WTC11 (cell line): ENCODE data around the gene APBB1. TPM values are rescaled to one million over a fixed set of nuclear protein-coding genes. Genes with fewer than 3 reads are reported as not detected.

Experiments
- ATAC-seq: fragments of 200-7000 bp; cut with Tn5 transposase; 2 replicates; pipeline ENCODE4 v1.10.0; 2021; ENCODE audit warnings: mild to moderate bottlenecking, moderate library complexity
- CTCF ChIA-PET: fragments of 300-600 bp; sonication (Branson Sonifier 250); formaldehyde crosslinking; loops from one replicate; lab custom pipeline; 2021; ENCODE audit warnings: antibody characterized with exemption; lab: Charles Lee
- POLR2A ChIA-PET: fragments of 350-600 bp; sonication (Branson Sonifier 250); formaldehyde crosslinking; loops from one replicate; lab custom pipeline; 2021; ENCODE audit warnings: antibody characterized with exemption; lab: Charles Lee
- DNase-seq: peaks from one replicate; pipeline ENCODE4 v3.0.0; 2021; ENCODE audit warnings: low spot score
- H3K27ac Mint-ChIP-seq: 2 replicates; pipeline ENCODE4 v1.8.0; 2021; ENCODE audit warnings: mixed read lengths
- H3K27me3 Mint-ChIP-seq: 2 replicates; pipeline ENCODE4 v1.8.0; 2021; ENCODE audit warnings: low read depth, mild to moderate bottlenecking, moderate library complexity, mixed read lengths
- H3K36me3 Mint-ChIP-seq: 2 replicates; pipeline ENCODE4 v1.8.0; 2021; ENCODE audit warnings: mixed read lengths
- H3K4me1 Mint-ChIP-seq: 2 replicates; pipeline ENCODE4 v1.8.0; 2022; ENCODE audit warnings: mixed read lengths
- H3K4me3 Mint-ChIP-seq: 2 replicates; pipeline ENCODE4 v1.8.0; 2021; ENCODE audit warnings: mild to moderate bottlenecking, moderate library complexity, mixed read lengths
- H3K9me3 Mint-ChIP-seq: 2 replicates; pipeline ENCODE4 v1.8.0; 2021; ENCODE audit warnings: mixed read lengths
- ESRRA ChIP-seq: sonication (generic); formaldehyde crosslinking; IDR thresholded peaks from 2 replicates; pipeline ENCODE4 v1.8.1; 2022; ENCODE audit warnings: mild to moderate bottlenecking, missing genetic modification reagents, borderline replicate concordance
- ETV6 ChIP-seq: sonication (generic); formaldehyde crosslinking; IDR thresholded peaks from 2 replicates; pipeline ENCODE4 v1.8.1; 2022; ENCODE audit warnings: mild to moderate bottlenecking, missing genetic modification reagents
- JAZF1 ChIP-seq: fragments of 250-450 bp; sonication (Bioruptor Pico); IDR thresholded peaks from 2 replicates; pipeline ENCODE4 v1.9.0; 2021; ENCODE audit warnings: moderate library complexity, mild to moderate bottlenecking, inconsistent platforms
- MXD4 ChIP-seq: fragments of 250-450 bp; sonication (Bioruptor Pico); IDR thresholded peaks from 2 replicates; pipeline ENCODE4 v1.8.0; 2021; ENCODE audit warnings: mild to moderate bottlenecking, moderate library complexity, borderline replicate concordance
- NFATC4 ChIP-seq: fragments of 250-450 bp; sonication (Bioruptor Pico); IDR thresholded peaks from 2 replicates; pipeline ENCODE4 v1.9.0; 2021; ENCODE audit warnings: mild to moderate bottlenecking
- NR3C1 ChIP-seq: sonication (generic); formaldehyde crosslinking; conservative IDR thresholded peaks from 2 replicates; pipeline ENCODE4 v1.8.1; 2023; ENCODE audit warnings: low read depth, mild to moderate bottlenecking, missing genetic modification reagents
- RORB ChIP-seq: fragments of 250-450 bp; sonication (Bioruptor Pico); IDR thresholded peaks from 2 replicates; pipeline ENCODE4 v1.9.0; 2021; ENCODE audit warnings: mild to moderate bottlenecking
- SP1 ChIP-seq: sonication (generic); formaldehyde crosslinking; conservative IDR thresholded peaks from 2 replicates; pipeline ENCODE4 v1.8.1; 2022; ENCODE audit warnings: missing genetic modification reagents
- TCF7 ChIP-seq: sonication (generic); formaldehyde crosslinking; IDR thresholded peaks from 2 replicates; pipeline ENCODE4 v1.8.0; 2022; ENCODE audit warnings: mild to moderate bottlenecking, low read depth, missing genetic modification reagents, moderate library complexity
- TEAD4 ChIP-seq: sonication (generic); formaldehyde crosslinking; IDR thresholded peaks from 2 replicates; pipeline ENCODE4 v1.8.0; 2022; ENCODE audit warnings: mild to moderate bottlenecking, missing genetic modification reagents
- ZBTB21 ChIP-seq: sonication (generic); formaldehyde crosslinking; IDR thresholded peaks from 2 replicates; pipeline ENCODE4 v1.8.1; 2023; ENCODE audit warnings: mild to moderate bottlenecking, missing genetic modification reagents, borderline replicate concordance
- ZNF121 ChIP-seq: sonication (generic); formaldehyde crosslinking; IDR thresholded peaks from 2 replicates; pipeline ENCODE4 v1.8.0; 2023; ENCODE audit warnings: missing genetic modification reagents
- total RNA-seq: library from RNA; stranded (reverse); gene quantifications from 3 replicates; pipeline ENCODE4 v1.2.3, GENCODE V29; 2021
- TF ChIP-seq, protein P1 (sequence below): fragments of 250-450 bp; sonication (Bioruptor Pico); IDR thresholded peaks from 2 replicates; pipeline ENCODE4 v1.9.0; 2021; ENCODE audit warnings: mild to moderate bottlenecking, borderline replicate concordance
- TF ChIP-seq, protein P2 (sequence below): sonication (generic); formaldehyde crosslinking; IDR thresholded peaks from 2 replicates; pipeline ENCODE4 v1.8.0; 2023; ENCODE audit warnings: missing genetic modification reagents, mild to moderate bottlenecking, borderline replicate concordance
- TF ChIP-seq, protein P3 (sequence below): sonication (generic); formaldehyde crosslinking; IDR thresholded peaks from 2 replicates; pipeline ENCODE4 v1.8.1; 2023; ENCODE audit warnings: mild to moderate bottlenecking, moderate library complexity, missing genetic modification reagents
- TF ChIP-seq, protein P4 (sequence below): sonication (generic); formaldehyde crosslinking; IDR thresholded peaks from 2 replicates; pipeline ENCODE4 v1.8.1; 2023; ENCODE audit warnings: mild to moderate bottlenecking, missing genetic modification reagents

APBB1 gene
- total RNA-seq, 1 experiment from 2014 or later, result 32.1 TPM

DNA sequence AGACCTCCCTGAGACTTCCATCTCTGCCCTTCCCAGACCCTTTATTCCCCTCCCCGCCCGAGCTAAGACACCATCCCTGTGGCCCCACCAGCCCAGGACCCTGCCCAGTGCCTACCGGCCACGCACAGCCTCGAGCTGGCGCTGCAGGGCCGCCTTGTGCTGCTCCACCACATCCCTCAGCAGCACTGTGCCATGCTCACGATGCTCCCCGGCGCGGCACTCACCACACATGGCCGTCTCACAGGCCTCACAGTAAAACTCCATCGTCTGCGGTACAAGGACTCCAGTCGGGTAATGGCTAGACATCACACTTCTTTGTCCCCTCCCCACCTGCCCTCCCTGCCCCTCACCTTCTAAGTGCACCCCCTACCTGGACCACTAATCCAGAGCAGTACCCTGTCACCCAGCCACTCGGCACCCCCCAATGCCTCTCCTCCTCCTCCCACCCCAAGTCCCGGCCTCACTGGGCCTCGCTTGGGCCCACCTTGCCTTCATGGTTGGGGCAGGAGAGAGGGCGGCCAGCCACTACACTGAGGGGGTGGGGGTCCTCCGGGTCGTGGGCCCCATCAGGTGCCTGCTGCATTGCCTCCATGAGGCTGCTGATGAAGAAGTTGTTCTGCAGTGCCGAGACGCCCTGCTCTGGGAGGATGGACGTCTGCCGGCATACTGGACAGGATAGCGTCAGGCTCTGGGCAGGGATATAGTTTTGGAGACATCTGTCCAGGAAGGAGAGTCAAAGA, 38.9 kb upstream of the APBB1 start:
- Mint-ChIP-seq H3K4me1 (no peaks in the 10 kb centered on the region), H3K27ac (no peak overlapping the region)
- POLR2A ChIA-PET, result no interaction called here
- TF ChIP-seq, protein P1, sequence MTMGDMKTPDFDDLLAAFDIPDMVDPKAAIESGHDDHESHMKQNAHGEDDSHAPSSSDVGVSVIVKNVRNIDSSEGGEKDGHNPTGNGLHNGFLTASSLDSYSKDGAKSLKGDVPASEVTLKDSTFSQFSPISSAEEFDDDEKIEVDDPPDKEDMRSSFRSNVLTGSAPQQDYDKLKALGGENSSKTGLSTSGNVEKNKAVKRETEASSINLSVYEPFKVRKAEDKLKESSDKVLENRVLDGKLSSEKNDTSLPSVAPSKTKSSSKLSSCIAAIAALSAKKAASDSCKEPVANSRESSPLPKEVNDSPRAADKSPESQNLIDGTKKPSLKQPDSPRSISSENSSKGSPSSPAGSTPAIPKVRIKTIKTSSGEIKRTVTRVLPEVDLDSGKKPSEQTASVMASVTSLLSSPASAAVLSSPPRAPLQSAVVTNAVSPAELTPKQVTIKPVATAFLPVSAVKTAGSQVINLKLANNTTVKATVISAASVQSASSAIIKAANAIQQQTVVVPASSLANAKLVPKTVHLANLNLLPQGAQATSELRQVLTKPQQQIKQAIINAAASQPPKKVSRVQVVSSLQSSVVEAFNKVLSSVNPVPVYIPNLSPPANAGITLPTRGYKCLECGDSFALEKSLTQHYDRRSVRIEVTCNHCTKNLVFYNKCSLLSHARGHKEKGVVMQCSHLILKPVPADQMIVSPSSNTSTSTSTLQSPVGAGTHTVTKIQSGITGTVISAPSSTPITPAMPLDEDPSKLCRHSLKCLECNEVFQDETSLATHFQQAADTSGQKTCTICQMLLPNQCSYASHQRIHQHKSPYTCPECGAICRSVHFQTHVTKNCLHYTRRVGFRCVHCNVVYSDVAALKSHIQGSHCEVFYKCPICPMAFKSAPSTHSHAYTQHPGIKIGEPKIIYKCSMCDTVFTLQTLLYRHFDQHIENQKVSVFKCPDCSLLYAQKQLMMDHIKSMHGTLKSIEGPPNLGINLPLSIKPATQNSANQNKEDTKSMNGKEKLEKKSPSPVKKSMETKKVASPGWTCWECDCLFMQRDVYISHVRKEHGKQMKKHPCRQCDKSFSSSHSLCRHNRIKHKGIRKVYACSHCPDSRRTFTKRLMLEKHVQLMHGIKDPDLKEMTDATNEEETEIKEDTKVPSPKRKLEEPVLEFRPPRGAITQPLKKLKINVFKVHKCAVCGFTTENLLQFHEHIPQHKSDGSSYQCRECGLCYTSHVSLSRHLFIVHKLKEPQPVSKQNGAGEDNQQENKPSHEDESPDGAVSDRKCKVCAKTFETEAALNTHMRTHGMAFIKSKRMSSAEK, result no peak
- TF ChIP-seq, protein P2, sequence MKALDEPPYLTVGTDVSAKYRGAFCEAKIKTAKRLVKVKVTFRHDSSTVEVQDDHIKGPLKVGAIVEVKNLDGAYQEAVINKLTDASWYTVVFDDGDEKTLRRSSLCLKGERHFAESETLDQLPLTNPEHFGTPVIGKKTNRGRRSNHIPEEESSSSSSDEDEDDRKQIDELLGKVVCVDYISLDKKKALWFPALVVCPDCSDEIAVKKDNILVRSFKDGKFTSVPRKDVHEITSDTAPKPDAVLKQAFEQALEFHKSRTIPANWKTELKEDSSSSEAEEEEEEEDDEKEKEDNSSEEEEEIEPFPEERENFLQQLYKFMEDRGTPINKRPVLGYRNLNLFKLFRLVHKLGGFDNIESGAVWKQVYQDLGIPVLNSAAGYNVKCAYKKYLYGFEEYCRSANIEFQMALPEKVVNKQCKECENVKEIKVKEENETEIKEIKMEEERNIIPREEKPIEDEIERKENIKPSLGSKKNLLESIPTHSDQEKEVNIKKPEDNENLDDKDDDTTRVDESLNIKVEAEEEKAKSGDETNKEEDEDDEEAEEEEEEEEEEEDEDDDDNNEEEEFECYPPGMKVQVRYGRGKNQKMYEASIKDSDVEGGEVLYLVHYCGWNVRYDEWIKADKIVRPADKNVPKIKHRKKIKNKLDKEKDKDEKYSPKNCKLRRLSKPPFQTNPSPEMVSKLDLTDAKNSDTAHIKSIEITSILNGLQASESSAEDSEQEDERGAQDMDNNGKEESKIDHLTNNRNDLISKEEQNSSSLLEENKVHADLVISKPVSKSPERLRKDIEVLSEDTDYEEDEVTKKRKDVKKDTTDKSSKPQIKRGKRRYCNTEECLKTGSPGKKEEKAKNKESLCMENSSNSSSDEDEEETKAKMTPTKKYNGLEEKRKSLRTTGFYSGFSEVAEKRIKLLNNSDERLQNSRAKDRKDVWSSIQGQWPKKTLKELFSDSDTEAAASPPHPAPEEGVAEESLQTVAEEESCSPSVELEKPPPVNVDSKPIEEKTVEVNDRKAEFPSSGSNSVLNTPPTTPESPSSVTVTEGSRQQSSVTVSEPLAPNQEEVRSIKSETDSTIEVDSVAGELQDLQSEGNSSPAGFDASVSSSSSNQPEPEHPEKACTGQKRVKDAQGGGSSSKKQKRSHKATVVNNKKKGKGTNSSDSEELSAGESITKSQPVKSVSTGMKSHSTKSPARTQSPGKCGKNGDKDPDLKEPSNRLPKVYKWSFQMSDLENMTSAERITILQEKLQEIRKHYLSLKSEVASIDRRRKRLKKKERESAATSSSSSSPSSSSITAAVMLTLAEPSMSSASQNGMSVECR (CRISPR knock-in tag), result no peak
- TF ChIP-seq, protein P3, sequence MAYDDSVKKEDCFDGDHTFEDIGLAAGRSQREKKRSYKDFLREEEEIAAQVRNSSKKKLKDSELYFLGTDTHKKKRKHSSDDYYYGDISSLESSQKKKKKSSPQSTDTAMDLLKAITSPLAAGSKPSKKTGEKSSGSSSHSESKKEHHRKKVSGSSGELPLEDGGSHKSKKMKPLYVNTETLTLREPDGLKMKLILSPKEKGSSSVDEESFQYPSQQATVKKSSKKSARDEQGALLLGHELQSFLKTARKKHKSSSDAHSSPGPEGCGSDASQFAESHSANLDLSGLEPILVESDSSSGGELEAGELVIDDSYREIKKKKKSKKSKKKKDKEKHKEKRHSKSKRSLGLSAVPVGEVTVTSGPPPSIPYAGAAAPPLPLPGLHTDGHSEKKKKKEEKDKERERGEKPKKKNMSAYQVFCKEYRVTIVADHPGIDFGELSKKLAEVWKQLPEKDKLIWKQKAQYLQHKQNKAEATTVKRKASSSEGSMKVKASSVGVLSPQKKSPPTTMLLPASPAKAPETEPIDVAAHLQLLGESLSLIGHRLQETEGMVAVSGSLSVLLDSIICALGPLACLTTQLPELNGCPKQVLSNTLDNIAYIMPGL (CRISPR knock-in tag), result no peak
- TF ChIP-seq ESRRA, result no peak
- no peak for TF ChIP-seq MXD4
- no peak for TF ChIP-seq NR3C1 (CRISPR knock-in tag)
- TF ChIP-seq NFATC4 (CRISPR knock-in tag), result no peak
- no peak for TF ChIP-seq JAZF1
- no peak for TF ChIP-seq TEAD4 (CRISPR knock-in tag)
- TF ChIP-seq ZNF121 (CRISPR knock-in tag), result no peak
- no peak for TF ChIP-seq ETV6
- TF ChIP-seq, protein P4, sequence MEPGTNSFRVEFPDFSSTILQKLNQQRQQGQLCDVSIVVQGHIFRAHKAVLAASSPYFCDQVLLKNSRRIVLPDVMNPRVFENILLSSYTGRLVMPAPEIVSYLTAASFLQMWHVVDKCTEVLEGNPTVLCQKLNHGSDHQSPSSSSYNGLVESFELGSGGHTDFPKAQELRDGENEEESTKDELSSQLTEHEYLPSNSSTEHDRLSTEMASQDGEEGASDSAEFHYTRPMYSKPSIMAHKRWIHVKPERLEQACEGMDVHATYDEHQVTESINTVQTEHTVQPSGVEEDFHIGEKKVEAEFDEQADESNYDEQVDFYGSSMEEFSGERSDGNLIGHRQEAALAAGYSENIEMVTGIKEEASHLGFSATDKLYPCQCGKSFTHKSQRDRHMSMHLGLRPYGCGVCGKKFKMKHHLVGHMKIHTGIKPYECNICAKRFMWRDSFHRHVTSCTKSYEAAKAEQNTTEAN (CRISPR knock-in tag), result no peak
- TF ChIP-seq ZBTB21 (CRISPR knock-in tag), result no peak
- no peak for TF ChIP-seq RORB
- TF ChIP-seq SP1, result no peak
- no peak for TF ChIP-seq TCF7 (CRISPR knock-in tag)
- TF ChIP-seq, all 79 proteins: peak for 0
- H3K9me3 Mint-ChIP-seq, result no peaks in the 10 kb centered on the region
- ATAC-seq (no peak), DNase-seq (no peak)
- peaks cover 2% of the 10 kb centered on the region; the same call in 1 of the 2 replicates for H3K36me3 Mint-ChIP-seq
- no peak overlapping the region for H3K4me3 Mint-ChIP-seq
- CTCF ChIA-PET, result interaction anchor here (6.0 kb wide), 1 partner anchor 14 kb away, joined by 42 read pairs; no protein-coding TSS in a partner anchor
- no peaks in the 10 kb centered on the region for H3K27me3 Mint-ChIP-seq
